NK-92 (cell line): ENCODE results near the gene ZBTB20.

ENCODE experiments used
- DNase-seq: peaks from one replicate; lab custom pipeline; 2025; ENCODE audit not compliant: unreplicated experiment; lab: John Stamatoyannopoulos, UW

The ZBTB20 gene

DNA sequence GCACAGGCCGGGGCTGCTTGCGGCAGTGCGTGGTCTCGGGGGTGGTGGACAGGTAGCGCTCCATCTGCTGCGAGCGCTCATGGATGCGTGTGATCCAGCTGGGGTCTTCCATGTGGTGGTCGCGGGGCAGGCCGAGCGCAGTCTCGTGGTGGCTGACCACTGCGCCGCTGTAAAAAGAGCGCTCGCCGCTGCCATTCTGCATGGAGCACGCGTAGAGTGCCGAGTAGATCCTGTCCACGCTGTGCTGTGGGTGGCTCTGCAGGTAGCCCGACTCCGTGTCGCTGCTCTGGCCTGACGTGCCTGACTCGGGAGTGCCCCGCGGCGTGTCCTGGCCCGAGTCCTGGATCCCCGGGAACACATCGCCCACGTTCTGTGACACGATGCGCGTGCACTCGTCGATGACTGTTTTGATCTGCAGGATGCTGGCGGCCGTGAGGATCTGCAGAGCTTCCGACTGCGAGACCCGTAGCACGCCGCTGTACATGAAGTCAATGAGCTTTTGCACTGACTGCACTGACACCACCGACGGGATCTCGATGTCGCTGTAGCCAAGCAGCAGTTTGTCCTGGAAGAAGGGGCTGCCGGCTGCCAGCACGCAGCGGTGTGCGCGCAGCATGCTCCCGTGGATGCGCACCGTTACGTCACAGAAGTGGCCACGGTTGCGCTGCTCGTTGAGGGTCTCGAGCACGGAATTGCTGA, 795.8 kb downstream of the ZBTB20 start:
- no peak for DNase-seq

- DNase-seq: no peak
These were observed 796.4 kb downstream of the ZBTB20 start for GRCh38 chr3:114350690-114351089.

DNA sequence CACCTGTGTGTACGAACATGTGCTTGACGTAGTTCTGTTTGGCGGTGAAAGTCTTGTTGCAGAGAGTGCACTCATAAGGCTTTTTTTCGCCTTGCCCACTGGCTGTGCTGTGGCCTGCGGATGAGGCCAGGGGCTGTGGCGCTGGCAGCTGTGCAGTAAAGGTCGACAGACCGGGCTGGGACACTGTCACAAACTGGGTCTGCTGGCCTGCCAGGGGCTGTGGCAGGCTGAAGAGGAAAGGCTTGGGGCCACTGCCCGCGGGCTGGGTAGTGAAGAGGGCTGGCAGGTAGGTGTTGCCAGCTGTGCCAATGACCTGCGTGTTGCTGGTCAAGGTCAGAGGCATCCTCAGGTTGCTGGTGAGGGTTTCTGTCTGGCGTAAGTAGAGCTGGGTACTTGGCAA, 796.8 kb downstream of the ZBTB20 start:
- DNase-seq: no peak

DNA sequence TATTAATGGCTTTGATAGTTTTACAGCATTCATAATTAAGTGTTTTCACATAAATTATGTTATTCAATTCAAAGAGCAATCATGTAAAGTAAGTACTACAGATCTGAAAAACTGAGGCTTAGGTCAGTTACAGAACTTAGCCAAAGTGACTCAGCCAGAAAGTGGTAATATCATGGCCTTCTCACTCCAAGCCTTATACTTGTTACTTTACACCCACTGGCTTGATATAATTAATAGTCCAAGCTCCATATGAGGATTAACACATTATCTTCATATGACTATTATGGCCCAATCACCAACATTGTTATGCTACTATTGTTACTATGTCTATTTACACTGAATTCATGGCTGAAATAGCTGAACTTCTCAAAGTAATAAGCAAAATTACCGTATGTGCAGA, 802.6 kb downstream of the ZBTB20 start:
- DNase-seq: no peak

- DNase-seq: no peak
These were observed 808.3 kb downstream of the ZBTB20 start for GRCh38 chr3:114338651-114339357.

- DNase-seq: no peak
These were observed 810.2 kb downstream of the ZBTB20 start for GRCh38 chr3:114336857-114337256.

DNA sequence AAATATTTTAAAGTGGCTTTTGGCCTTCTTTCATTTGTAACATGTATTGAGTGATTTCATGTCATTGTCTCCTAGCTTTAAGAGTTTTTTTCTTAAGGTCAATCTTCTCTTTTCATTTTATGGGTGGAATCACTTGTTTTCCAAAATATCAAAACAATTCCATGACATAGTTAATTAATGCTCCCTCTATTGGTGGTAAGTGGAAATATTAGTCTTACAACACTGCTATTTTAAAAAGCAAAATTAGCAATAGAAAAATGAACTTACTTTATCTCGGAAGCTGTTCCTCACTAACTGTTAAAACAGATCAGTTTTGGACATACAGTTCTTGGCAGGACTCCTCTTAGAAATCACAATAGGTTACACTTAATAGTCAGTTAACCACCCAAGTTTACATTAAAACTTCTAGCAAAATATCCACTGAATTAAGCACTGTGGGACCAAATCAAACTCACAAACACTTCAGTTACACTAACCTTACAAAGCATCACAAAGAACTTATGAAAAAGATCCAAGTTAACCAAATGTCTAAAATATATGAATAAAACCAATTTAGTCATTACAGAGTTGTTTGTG, 810.9 kb downstream of the ZBTB20 start:
- no peak for DNase-seq

GRCh38 chr3:114333923-114334240, 813.2 kb downstream of the ZBTB20 start:
- DNase-seq: no peak

GRCh38 chr3:114333180-114333922, 813.7 kb downstream of the ZBTB20 start:
- DNase-seq: no peak

GRCh38 chr3:114332342-114333179, 814.5 kb downstream of the ZBTB20 start:
- no peak for DNase-seq

DNA sequence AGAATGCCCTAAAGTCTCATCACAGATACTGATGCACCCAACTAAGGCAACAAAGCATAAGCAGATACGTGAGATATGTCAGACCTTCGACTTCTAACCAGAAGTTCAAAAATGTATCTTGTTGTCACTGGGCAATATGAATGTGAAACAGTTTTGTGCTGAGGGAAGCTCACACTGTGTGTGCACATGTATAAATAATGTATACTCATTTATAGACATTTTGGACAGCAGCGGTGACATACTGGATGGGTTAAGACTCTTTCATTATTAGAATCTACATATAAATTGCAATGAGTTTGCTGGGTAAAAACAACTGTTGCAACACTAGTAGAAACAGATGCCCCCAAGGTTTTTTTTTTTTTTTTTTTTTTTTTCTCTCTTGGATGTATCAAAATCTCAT, 815.4 kb downstream of the ZBTB20 start:
- DNase-seq: no peak

- no peak for DNase-seq
These were observed 816.1 kb downstream of the ZBTB20 start for GRCh38 chr3:114331007-114331406.

DNA sequence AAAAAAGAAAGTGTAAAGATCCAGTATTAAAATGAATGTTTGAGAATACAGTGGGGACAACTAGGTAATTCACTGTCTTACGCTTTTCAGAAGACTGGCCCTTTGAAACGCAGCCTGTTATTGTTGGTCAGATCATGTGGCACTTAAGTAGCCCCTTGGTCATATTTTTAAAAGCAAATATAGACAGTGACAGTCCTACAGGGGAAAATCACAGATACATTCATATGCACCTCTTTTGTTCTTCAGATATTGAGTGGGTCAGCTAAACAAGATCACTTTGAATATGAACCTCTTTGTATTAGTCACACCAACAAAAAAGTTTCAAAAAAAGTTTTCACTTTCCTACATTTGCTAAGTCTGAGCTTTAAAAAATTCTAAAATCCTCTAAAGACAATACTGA, 817.3 kb downstream of the ZBTB20 start:
- DNase-seq: no peak

DNA sequence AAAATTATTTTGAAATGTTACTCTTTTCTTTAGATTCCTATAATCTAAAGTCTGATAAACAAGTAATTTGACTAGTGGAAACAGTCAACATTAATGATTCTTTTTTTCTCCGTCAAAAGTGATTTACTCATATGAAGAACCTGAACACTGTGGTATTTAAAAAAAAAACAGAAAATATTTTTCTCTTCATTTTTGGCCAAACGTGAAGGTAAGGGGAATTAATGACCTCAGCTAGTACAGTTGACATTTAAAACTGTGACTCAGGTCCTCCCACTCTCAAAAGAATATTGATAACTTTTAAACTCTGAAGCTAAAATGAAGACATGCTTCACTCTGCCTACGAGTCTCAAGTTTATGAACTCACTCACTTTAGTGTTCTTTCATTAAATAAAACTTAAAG, 818.7 kb downstream of the ZBTB20 start:
- no peak for DNase-seq

DNA sequence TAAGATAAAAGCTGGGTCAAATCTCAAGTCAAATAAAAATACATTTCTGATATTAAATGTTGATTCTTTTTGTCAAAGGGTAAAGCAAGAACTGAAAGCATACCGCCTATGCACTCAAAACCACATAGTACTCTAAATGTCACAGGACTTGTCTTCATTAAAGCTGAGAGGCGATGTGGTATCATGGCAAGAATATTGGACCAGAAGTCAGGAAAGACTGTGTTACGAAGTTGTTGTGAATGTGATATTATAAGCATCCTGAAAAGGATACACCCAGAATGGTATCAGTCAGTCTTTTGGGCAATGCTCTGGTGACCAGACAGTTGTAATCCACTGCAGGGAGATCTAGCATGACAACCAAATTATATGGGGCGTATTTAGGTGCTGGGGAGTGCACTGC, 819.4 kb downstream of the ZBTB20 start:
- no peak for DNase-seq

- no peak for DNase-seq
These were observed 823.4 kb downstream of the ZBTB20 start for GRCh38 chr3:114323546-114324254.

GRCh38 chr3:114320246-114320645, 826.8 kb downstream of the ZBTB20 start:
- no peak for DNase-seq

- DNase-seq: no peak
These were observed 827.6 kb downstream of the ZBTB20 start for GRCh38 chr3:114319453-114319852.

DNA sequence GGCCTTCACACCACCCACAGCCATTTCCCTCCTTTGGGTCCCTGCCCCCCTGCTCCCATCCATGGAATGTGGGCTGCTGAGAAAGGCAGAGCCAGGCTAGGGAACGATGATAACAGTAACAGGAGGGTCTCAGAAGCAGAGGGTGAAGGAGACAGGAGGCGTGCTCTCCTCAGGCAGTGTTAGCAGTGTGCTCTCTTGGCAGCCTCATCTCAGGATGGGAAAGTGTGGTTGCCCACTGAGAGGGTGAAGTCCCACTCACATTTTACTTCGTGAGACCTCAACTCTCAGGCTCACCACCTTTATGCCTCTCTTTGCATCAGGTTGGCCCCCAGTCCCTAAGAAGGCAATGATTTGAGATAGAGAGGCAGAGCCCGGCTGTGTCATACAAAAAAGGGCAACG, 828.8 kb downstream of the ZBTB20 start:
- no peak for DNase-seq

GRCh38 chr3:114314282-114314681, 832.8 kb downstream of the ZBTB20 start:
- DNase-seq: no peak
